Neural progenitor cell (in vitro differentiated cells): Measurements from ENCODE around the gene PPM1L.

Source experiments
- CTCF ChIP-seq: fragments of 200-600 bp; sonication (generic); IDR thresholded peaks from 2 replicates; pipeline ENCODE4 v1.5.1; 2017; ENCODE audit warnings: antibody characterized with exemption, mild to moderate bottlenecking
- EZH2 ChIP-seq: fragments of 200-600 bp; sonication (generic); IDR thresholded peaks from 2 replicates; pipeline ENCODE4 v1.6.1; 2017; ENCODE audit warnings: antibody characterized with exemption, mild to moderate bottlenecking, moderate library complexity
- EZH2phosphoT487 ChIP-seq: fragments of 200-600 bp; sonication (generic); IDR thresholded peaks from 2 replicates; pipeline ENCODE4 v1.6.1; 2017; ENCODE audit warnings: antibody characterized with exemption

GRCh38 chr3:160893207-160893606 is 137.2 kb downstream of the PPM1L start:
- TF ChIP-seq CTCF (no peak), EZH2 (no peak), EZH2phosphoT487 (no peak)
